ENCODE data around the gene SRPRB. TPM values are rescaled to one million over a fixed set of nuclear protein-coding genes. Genes with fewer than 3 reads are reported as not detected.

The SRPRB gene
- polyA plus RNA-seq, 1 donor from 2014 or later, result 46.9 TPM

GRCh38 chr3:133833880-133834620, 28.4 kb downstream of the SRPRB start:
- H3K36me3 ChIP-seq (ENCODE audit: insufficient read depth, low read length), result no peaks in the 10 kb centered on the region
- no peaks in the 10 kb centered on the region for H3K9me2 ChIP-seq (ENCODE audit: insufficient read depth, low read length)
- H3K4me3 ChIP-seq (ENCODE audit: low read length), result no peak overlapping the region
- TF ChIP-seq EP300 (conservative IDR thresholded peaks at IDR 0.05; ENCODE audit: poor library complexity, severe bottlenecking) (no peak), TAF1 (IDR thresholded peaks at IDR 0.05; ENCODE audit: low read depth) (no peak), POLR2AphosphoS5 (IDR thresholded peaks at IDR 0.05) (no peak), RAD21 (conservative IDR thresholded peaks at IDR 0.05) (no peak), SMC3 (conservative IDR thresholded peaks at IDR 0.05; ENCODE audit: poor library complexity) (no peak), EZH2 (IDR thresholded peaks at IDR 0.05; ENCODE audit: borderline replicate concordance, insufficient read depth, low read length, poor library complexity, severe bottlenecking) (no peak), MXI1 (conservative IDR thresholded peaks at IDR 0.05; ENCODE audit: poor library complexity, severe bottlenecking) (no peak)
- TF ChIP-seq, protein P1, sequence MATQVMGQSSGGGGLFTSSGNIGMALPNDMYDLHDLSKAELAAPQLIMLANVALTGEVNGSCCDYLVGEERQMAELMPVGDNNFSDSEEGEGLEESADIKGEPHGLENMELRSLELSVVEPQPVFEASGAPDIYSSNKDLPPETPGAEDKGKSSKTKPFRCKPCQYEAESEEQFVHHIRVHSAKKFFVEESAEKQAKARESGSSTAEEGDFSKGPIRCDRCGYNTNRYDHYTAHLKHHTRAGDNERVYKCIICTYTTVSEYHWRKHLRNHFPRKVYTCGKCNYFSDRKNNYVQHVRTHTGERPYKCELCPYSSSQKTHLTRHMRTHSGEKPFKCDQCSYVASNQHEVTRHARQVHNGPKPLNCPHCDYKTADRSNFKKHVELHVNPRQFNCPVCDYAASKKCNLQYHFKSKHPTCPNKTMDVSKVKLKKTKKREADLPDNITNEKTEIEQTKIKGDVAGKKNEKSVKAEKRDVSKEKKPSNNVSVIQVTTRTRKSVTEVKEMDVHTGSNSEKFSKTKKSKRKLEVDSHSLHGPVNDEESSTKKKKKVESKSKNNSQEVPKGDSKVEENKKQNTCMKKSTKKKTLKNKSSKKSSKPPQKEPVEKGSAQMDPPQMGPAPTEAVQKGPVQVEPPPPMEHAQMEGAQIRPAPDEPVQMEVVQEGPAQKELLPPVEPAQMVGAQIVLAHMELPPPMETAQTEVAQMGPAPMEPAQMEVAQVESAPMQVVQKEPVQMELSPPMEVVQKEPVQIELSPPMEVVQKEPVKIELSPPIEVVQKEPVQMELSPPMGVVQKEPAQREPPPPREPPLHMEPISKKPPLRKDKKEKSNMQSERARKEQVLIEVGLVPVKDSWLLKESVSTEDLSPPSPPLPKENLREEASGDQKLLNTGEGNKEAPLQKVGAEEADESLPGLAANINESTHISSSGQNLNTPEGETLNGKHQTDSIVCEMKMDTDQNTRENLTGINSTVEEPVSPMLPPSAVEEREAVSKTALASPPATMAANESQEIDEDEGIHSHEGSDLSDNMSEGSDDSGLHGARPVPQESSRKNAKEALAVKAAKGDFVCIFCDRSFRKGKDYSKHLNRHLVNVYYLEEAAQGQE (IDR thresholded peaks at IDR 0.05; ENCODE audit: borderline replicate concordance), result no peak
- TF ChIP-seq, protein P2, sequence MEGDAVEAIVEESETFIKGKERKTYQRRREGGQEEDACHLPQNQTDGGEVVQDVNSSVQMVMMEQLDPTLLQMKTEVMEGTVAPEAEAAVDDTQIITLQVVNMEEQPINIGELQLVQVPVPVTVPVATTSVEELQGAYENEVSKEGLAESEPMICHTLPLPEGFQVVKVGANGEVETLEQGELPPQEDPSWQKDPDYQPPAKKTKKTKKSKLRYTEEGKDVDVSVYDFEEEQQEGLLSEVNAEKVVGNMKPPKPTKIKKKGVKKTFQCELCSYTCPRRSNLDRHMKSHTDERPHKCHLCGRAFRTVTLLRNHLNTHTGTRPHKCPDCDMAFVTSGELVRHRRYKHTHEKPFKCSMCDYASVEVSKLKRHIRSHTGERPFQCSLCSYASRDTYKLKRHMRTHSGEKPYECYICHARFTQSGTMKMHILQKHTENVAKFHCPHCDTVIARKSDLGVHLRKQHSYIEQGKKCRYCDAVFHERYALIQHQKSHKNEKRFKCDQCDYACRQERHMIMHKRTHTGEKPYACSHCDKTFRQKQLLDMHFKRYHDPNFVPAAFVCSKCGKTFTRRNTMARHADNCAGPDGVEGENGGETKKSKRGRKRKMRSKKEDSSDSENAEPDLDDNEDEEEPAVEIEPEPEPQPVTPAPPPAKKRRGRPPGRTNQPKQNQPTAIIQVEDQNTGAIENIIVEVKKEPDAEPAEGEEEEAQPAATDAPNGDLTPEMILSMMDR (IDR thresholded peaks at IDR 0.05; ENCODE audit: poor library complexity, severe bottlenecking), result no peak
- no peaks in the 10 kb centered on the region for H3K79me2 ChIP-seq (replicated peaks; ENCODE audit: insufficient read depth, low read length)
- no peaks in the 10 kb centered on the region for H3F3A ChIP-seq (ENCODE audit: insufficient read depth, low read length, poor library complexity, severe bottlenecking)
- H3K27me3 ChIP-seq (ENCODE audit: insufficient read depth, low read depth, low read length), result no peaks in the 10 kb centered on the region
- H3K9ac ChIP-seq (ENCODE audit: low read length), result no peak overlapping the region
- no peak overlapping the region for H3K27ac ChIP-seq (ENCODE audit: low read length)
- no peak overlapping the region for H2AFZ ChIP-seq (ENCODE audit: low read depth, low read length)
- no peaks in the 10 kb centered on the region for H3K9me3 ChIP-seq (ENCODE audit: low read length)
- H4K20me1 ChIP-seq (ENCODE audit: insufficient read depth), result no peaks in the 10 kb centered on the region
- no peak overlapping the region for H3K4me2 ChIP-seq (ENCODE audit: low read length)

DNA sequence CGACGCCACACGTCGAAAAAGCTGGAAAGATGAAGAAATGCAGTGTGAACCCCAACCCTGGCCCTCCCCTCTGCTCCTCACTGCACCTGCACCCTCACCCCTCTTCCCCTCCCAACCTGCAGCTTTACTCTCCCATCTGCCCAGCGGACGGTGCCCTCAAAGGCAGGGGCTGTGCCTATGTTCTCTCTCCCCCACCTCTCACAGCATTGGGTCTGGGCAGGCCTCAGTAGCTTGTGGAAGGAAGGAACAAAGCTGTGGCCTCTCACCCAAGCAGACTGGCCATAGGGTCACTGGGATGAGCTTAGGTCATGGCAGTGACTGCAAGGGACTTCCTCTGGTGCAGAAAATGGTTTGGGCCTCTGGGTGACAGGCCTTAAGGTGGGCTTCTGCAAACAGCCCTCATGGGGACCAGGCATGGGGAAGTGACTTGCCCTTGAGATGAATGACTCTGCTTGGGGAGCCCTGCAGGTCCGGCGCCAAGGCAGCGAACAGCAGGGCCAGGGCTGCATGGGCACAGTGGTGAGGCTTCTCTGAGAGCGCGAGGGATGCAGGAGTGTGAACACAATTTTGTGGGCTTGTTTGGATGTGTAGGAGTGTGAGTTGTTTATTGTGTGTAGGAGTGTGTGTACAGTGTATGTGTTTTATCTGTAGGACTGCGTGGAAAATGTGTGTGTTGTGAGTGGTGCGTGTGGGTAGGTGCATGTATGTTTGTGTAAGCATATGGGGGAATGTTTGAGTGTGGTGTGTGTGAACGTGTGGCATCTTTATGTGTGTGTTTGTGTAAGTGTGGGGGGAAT, 29.2 kb downstream of the SRPRB start:
- H3K9ac ChIP-seq (ENCODE audit: low read length), result no peak overlapping the region
- no peak overlapping the region for H2AFZ ChIP-seq (ENCODE audit: low read depth, low read length)
- H3K9me2 ChIP-seq (ENCODE audit: insufficient read depth, low read length), result no peaks in the 10 kb centered on the region
- no peak for TF ChIP-seq POLR2AphosphoS5 (IDR thresholded peaks at IDR 0.05)
- TF ChIP-seq TAF1 (IDR thresholded peaks at IDR 0.05; ENCODE audit: low read depth), result no peak
- no peak for TF ChIP-seq EP300 (conservative IDR thresholded peaks at IDR 0.05; ENCODE audit: poor library complexity, severe bottlenecking)
- no peak for TF ChIP-seq EZH2 (IDR thresholded peaks at IDR 0.05; ENCODE audit: borderline replicate concordance, insufficient read depth, low read length, poor library complexity, severe bottlenecking)
- no peak for TF ChIP-seq RAD21 (conservative IDR thresholded peaks at IDR 0.05)
- no peak for TF ChIP-seq MXI1 (conservative IDR thresholded peaks at IDR 0.05; ENCODE audit: poor library complexity, severe bottlenecking)
- TF ChIP-seq, protein P1 (IDR thresholded peaks at IDR 0.05; ENCODE audit: borderline replicate concordance), result no peak
- TF ChIP-seq, protein P2 (IDR thresholded peaks at IDR 0.05; ENCODE audit: poor library complexity, severe bottlenecking), result no peak
- no peak for TF ChIP-seq SMC3 (conservative IDR thresholded peaks at IDR 0.05; ENCODE audit: poor library complexity)
- H3K36me3 ChIP-seq (ENCODE audit: insufficient read depth, low read length), result no peaks in the 10 kb centered on the region
- H3K27ac ChIP-seq (ENCODE audit: low read length), result no peak overlapping the region
- no peaks in the 10 kb centered on the region for H3K27me3 ChIP-seq (ENCODE audit: insufficient read depth, low read depth, low read length)
- H3K9me3 ChIP-seq (ENCODE audit: low read length), result no peaks in the 10 kb centered on the region
- H3K4me2 ChIP-seq (ENCODE audit: low read length), result no peak overlapping the region
- H3K79me2 ChIP-seq (replicated peaks; ENCODE audit: insufficient read depth, low read length), result no peaks in the 10 kb centered on the region
- no peaks in the 10 kb centered on the region for H4K20me1 ChIP-seq (ENCODE audit: insufficient read depth)
- no peak overlapping the region for H3K4me3 ChIP-seq (ENCODE audit: low read length)
- H3F3A ChIP-seq (ENCODE audit: insufficient read depth, low read length, poor library complexity, severe bottlenecking), result no peaks in the 10 kb centered on the region

Measured in neural cell (in vitro differentiated cells).